Colonic mucosa (tissue), 4 donors: ENCODE data around the gene BCAS3. TPM values are rescaled to one million over a fixed set of nuclear protein-coding genes. Genes with fewer than 3 reads are reported as not detected.
"Not testable (repeated sequence)": the region's sequence is repeated elsewhere in the genome, so short reads cannot be mapped to it uniquely, and the experiment has no call there.

ENCODE experiments used
- DNase-seq: peaks from one replicate; pipeline ENCODE4 v3.0.0-alpha.2; 2020
- H3K27ac ChIP-seq: fragments of 200-600 bp; one replicate; pipeline ENCODE4 v1.8.0; 2021
- H3K27me3 ChIP-seq: fragments of 200-600 bp; one replicate; pipeline ENCODE4 v1.8.0; 2021
- H3K36me3 ChIP-seq: fragments of 200-600 bp; one replicate; pipeline ENCODE4 v1.8.0; 2021
- H3K4me1 ChIP-seq: fragments of 200-600 bp; one replicate; pipeline ENCODE4 v1.8.0; 2021; ENCODE audit warnings: mild to moderate bottlenecking
- H3K4me3 ChIP-seq: fragments of 200-600 bp; one replicate; pipeline ENCODE4 v1.8.0; 2021
- H3K9ac ChIP-seq, 2 donors: one replicate each; pipeline ENCODE4 v1.7.0; 2013; ENCODE audit warnings: control low read depth in 2 of 2, low read depth in 2 of 2, low read length in 2 of 2
- H3K9me3 ChIP-seq: fragments of 200-600 bp; one replicate; pipeline ENCODE4 v1.8.0; 2021
- CTCF ChIP-seq: fragments of 200-600 bp; IDR thresholded peaks from one replicate; pipeline ENCODE4 v1.8.0; 2022; ENCODE audit warnings: antibody characterized with exemption, mild to moderate bottlenecking
- intact Hi-C: fragments of 100-400 bp; cut with DNase I; formaldehyde crosslinking; loops from one replicate; pipeline ENCODE4 v1.14.1; 2022
- total RNA-seq, 2 donors: library from RNA; stranded (reverse); fragmentation: NEBNext Ultra II Directional in 1 of 2; extraction: Animal tissue kit (Norgen Biotek cat#: 25700) in 1 of 2; gene quantifications; one replicate each; pipeline ENCODE4 v1.2.1, GENCODE V29; 2021
- donor health status: healthy.
- donor health status: DM: no; HTN: no; CAD: no.
- donor health status: DM: no; HTN: no; CAD: no.

BCAS3 gene
- total RNA-seq, 2 donors from 2014 or later, result 11.0 to 17.8 TPM

GRCh38 chr17:60920107-60920506 lies 242.5 kb downstream of the BCAS3 start:
- Histone ChIP-seq H3K9me3 (no peaks in the 10 kb centered on the region), H3K9ac (no peak overlapping the region), H3K4me1 (no peaks in the 10 kb centered on the region), H3K27me3 (no peaks in the 10 kb centered on the region), H3K36me3 (no peaks in the 10 kb centered on the region), H3K4me3 (no peak overlapping the region), H3K27ac (no peak overlapping the region)
- no peak for TF ChIP-seq CTCF
- no peak for DNase-seq
- intact Hi-C loops, result no loop called here

- DNase-seq, result no peak
- no peaks in the 10 kb centered on the region for H3K36me3 ChIP-seq
- intact Hi-C loops, result no loop called here
Measured at GRCh38 chr17:60923000-60923399, 245.3 kb downstream of the BCAS3 start.

GRCh38 chr17:60926466-60927183 lies 249.0 kb downstream of the BCAS3 start:
- no peaks in the 10 kb centered on the region for H3K4me1 ChIP-seq
- H3K27me3 ChIP-seq, result no peaks in the 10 kb centered on the region
- no peak overlapping the region for H3K9ac ChIP-seq
- no peaks in the 10 kb centered on the region for H3K36me3 ChIP-seq
- DNase-seq, result no peak
- no peak overlapping the region for H3K27ac ChIP-seq
- no peak overlapping the region for H3K4me3 ChIP-seq
- no peak for TF ChIP-seq CTCF
- intact Hi-C loops, result no loop called here
- no peaks in the 10 kb centered on the region for H3K9me3 ChIP-seq

More at GRCh38 chr17:60923000-60923399, 245.3 kb downstream of the BCAS3 start:
- H3K4me1 ChIP-seq, result no peaks in the 10 kb centered on the region
- no peak overlapping the region for H3K27ac ChIP-seq
- no peaks in the 10 kb centered on the region for H3K27me3 ChIP-seq
- no peak for TF ChIP-seq CTCF
- no peak overlapping the region for H3K4me3 ChIP-seq
- H3K9me3 ChIP-seq, result no peaks in the 10 kb centered on the region
- H3K9ac ChIP-seq, result no peak overlapping the region

- no peak overlapping the region for H3K4me3 ChIP-seq
- intact Hi-C loops, result no loop called here
- no peak for DNase-seq
- H3K36me3 ChIP-seq, result no peaks in the 10 kb centered on the region
- no peak for TF ChIP-seq CTCF
- no peak overlapping the region for H3K9ac ChIP-seq
- H3K27ac ChIP-seq, result no peak overlapping the region
- H3K9me3 ChIP-seq, result no peaks in the 10 kb centered on the region
- no peaks in the 10 kb centered on the region for H3K27me3 ChIP-seq
- no peaks in the 10 kb centered on the region for H3K4me1 ChIP-seq
Measured at GRCh38 chr17:60933739-60934138, 256.1 kb downstream of the BCAS3 start.

- Histone ChIP-seq H3K27ac (no peak overlapping the region), H3K27me3 (no peaks in the 10 kb centered on the region), H3K4me1 (no peaks in the 10 kb centered on the region), H3K36me3 (no peaks in the 10 kb centered on the region), H3K9ac (no peak overlapping the region), H3K9me3 (no peaks in the 10 kb centered on the region), H3K4me3 (no peak overlapping the region)
- TF ChIP-seq CTCF, result no peak
- DNase-seq, result no peak
- intact Hi-C loops, result no loop called here
Measured at GRCh38 chr17:60934723-60935122, 257.1 kb downstream of the BCAS3 start.

- H3K9me3 ChIP-seq, H3K4me1 ChIP-seq, H3K4me3 ChIP-seq, intact Hi-C loops, H3K9ac ChIP-seq, DNase-seq, H3K27me3 ChIP-seq, H3K27ac ChIP-seq, H3K36me3 ChIP-seq: not testable (repeated sequence)
Measured at GRCh38 chr17:60935991-60936390, 258.3 kb downstream of the BCAS3 start.
